ENCODE results near the gene PTPN2.

PTPN2 gene

DNA sequence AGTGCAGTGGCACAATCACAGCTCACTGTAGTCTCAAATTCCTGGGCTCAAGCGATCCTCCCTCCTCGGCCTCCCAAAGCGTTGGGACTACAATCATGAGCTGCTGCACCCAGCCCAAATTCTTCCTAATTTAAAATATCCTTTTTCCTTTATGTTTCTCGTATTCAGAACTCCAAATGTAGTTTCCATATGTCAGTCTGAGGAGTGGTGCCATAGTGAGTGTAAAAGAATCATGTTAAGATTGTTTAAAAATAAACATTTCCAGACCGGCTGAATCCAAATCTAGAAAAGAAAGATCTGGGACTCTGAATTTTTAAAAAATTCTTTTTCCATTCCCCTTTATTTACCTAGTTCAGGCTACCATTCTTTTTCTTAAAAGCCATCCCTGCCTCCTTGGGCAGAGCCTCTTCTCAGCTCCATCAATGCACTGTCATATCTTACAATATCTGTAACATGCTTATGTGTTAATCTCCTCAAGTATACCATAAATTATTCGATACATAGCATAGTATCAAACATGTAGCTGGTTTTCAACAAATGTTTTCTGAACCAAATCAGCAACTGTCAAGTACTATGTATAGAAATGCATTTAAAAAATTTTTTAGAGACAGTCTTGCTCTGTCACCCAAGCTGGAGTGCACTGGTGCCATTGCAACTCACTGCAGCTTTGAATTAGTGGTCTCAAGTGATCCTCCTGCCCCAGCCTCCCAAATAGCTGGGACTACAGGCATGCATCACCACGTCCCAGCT lies 31.3 kb downstream of the PTPN2 start:
- CTCF ChIA-PET, result interaction anchor here (0.8 kb wide), 1 partner anchor 616 kb away, joined by 4 read pairs; no protein-coding TSS in a partner anchor
- POLR2A ChIA-PET (ENCODE audit: low non-redundant PET), result interaction anchor here (0.6 kb wide), 1 partner anchor 123 kb away, joined by 3 read pairs; no protein-coding TSS in a partner anchor
- no peak overlapping the region for H3K27ac ChIP-seq
- TF ChIP-seq, protein P1, sequence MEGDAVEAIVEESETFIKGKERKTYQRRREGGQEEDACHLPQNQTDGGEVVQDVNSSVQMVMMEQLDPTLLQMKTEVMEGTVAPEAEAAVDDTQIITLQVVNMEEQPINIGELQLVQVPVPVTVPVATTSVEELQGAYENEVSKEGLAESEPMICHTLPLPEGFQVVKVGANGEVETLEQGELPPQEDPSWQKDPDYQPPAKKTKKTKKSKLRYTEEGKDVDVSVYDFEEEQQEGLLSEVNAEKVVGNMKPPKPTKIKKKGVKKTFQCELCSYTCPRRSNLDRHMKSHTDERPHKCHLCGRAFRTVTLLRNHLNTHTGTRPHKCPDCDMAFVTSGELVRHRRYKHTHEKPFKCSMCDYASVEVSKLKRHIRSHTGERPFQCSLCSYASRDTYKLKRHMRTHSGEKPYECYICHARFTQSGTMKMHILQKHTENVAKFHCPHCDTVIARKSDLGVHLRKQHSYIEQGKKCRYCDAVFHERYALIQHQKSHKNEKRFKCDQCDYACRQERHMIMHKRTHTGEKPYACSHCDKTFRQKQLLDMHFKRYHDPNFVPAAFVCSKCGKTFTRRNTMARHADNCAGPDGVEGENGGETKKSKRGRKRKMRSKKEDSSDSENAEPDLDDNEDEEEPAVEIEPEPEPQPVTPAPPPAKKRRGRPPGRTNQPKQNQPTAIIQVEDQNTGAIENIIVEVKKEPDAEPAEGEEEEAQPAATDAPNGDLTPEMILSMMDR (conservative IDR thresholded peaks at IDR 0.05; ENCODE audit: low read depth), result no peak
- DNase-seq (ENCODE audit: low spot score), result no peak

DNA sequence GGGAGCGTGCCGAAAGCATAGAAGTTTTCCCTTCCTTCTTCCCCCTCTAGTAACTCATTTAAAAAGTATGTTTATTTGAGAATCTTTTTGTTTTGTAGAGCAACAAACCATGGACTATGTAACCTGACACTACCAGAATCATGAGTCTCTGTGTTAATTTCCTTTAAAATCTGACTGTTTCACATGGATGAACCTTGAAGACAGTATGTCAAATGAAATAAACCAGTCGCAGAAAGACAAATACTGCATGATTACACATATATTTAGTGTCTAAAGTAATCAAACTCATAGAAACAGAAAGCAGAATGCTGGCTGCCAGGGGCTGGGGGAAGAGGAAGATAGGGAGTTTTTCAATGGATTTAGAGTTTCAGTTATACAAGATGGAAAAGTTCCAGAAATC lies 32.3 kb downstream of the PTPN2 start:
- TF ChIP-seq, protein P1 (conservative IDR thresholded peaks at IDR 0.05; ENCODE audit: low read depth), result no peak
- no peak overlapping the region for H3K27ac ChIP-seq
- ChIA-PET CTCF (no interaction called here), POLR2A (ENCODE audit: low non-redundant PET) (no interaction called here)
- no peak for DNase-seq (ENCODE audit: low spot score)

DNA sequence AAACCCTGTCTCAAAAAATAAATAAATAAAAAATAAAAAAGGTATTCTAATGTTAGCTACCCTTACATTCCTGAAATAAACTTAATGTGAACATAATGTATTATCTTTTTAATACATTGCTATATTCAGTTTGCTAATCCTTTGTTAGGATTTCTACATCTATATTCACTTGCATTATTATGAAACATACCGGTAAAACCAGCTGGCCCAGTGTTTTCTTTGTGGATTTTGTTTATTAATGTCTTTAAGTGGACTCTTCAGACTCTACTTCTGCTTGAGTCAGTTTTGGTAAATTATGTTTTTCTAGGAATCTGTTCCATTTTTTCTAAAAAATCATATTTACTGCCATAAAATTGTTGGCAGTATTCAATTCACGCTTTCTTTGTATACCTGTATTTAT lies 34.5 kb downstream of the PTPN2 start:
- POLR2A ChIA-PET (ENCODE audit: low non-redundant PET), result no interaction called here
- no peak overlapping the region for H3K27ac ChIP-seq
- CTCF ChIA-PET, result no interaction called here
- DNase-seq (ENCODE audit: low spot score), result no peak
- TF ChIP-seq, protein P1 (conservative IDR thresholded peaks at IDR 0.05; ENCODE audit: low read depth), result no peak

DNA sequence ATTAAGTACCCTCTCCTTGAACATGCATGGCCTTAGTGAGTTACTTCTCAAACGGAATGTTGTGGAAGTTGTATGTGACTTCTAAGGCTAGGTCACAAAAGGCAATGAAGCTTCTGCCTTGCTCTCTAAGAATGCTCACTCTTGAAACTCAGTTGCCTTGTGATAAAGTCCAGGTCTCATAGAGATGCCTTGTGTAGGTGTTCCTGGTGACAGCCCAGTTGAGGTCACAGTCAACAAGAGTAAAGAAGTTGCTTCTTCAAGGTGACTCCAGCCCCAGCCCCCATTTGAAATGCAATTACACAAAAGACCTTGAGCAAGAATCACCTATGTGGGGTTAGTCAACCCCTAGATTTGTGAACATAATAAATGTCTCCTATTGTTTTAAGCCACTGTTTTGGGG lies 35.6 kb downstream of the PTPN2 start:
- CTCF ChIA-PET, result no interaction called here
- POLR2A ChIA-PET (ENCODE audit: low non-redundant PET), result no interaction called here
- H3K27ac ChIP-seq, result no peak overlapping the region

DNA sequence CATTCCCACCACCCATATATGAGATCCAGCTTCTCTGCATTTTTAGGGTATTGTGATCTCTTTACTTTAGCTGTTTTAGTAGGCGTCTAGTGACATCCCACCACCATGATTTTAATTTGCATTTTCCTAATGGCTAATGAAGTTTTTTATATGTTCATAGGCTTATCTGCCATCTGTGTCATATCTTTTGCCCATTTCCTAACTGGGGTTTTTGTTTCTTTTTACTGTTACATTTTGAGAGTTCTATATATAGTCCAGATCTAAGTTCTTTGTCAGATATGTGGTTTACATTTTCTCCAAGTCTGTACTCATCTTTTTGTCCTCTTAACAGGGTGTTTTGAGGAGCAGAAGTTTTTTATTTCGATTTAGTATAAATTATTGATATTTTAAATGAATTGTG lies 39.6 kb downstream of the PTPN2 start:
- POLR2A ChIA-PET (ENCODE audit: low non-redundant PET), result no interaction called here
- TF ChIP-seq, protein P1 (conservative IDR thresholded peaks at IDR 0.05; ENCODE audit: low read depth), result no peak
- DNase-seq (ENCODE audit: low spot score), result no peak
- H3K27ac ChIP-seq, result no peak overlapping the region
- CTCF ChIA-PET, result interaction anchor here (0.7 kb wide), 2 partner anchors 35 to 48 kb away, joined by 3 to 7 read pairs; no protein-coding TSS in a partner anchor

More for the DNA sequence above, 35.6 kb downstream of the PTPN2 start:
- TF ChIP-seq, protein P1 (conservative IDR thresholded peaks at IDR 0.05; ENCODE audit: low read depth), result no peak
- no peak for DNase-seq (ENCODE audit: low spot score)

DNA sequence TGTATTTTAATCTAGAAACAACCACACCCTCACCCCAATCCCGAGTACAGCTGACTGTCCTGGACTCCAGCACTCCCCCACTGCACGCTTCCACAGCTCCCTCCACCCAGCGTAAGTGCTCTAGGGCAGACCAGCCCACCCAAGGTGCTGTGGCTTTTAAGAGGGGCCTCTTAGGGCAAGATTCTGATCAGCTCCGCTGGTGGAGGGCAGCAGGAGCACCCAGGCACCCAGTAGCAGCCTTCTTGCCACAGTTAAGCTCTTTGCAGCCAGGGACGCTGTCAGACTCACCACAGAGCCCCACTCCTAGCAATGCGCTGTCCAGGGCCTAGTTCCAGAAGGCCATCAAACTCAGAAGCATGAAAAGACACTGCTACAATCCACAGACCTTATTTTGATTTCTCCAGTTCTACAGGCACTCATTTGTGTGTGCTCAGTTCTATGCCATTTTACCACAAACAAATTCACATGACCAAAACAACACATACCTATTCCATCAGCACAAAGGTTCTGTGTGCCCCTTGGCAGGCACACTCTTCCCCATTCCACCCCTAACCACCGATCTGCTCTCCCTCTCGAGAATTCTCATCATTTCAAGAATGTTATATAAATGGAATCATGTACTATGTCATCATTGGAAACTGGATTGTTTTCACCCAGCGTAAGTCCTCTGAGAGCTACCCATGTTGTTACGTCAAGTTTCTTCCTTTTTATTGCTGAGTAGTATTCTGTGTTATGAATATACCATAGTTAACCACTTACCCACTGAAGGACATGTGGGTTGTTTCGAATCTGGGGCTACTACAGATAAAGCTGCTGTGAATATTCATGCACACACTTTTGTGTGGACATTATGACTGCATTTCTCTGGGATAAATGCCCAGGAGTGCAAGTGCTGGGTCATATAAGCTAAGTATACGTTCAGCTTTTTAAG lies 40.4 kb downstream of the PTPN2 start:
- DNase-seq (ENCODE audit: low spot score), result no peak
- ChIA-PET CTCF (interaction anchor here (0.7 kb wide), 1 partner anchor 35 kb away, joined by 3 read pairs; no protein-coding TSS in a partner anchor), POLR2A (ENCODE audit: low non-redundant PET) (no interaction called here)
- peak overlapping the region; percentile 21; the same call in 1 of the 2 replicates for H3K27ac ChIP-seq
- TF ChIP-seq, protein P1 (conservative IDR thresholded peaks at IDR 0.05; ENCODE audit: low read depth), result no peak
